Endothelial cell of umbilical vein (primary cell): ENCODE measurements around the gene RLN1.

ENCODE experiments used
- GATA2 ChIP-seq: IDR thresholded peaks from 2 replicates; pipeline ENCODE4 v1.7.0; 2011; ENCODE audit warnings: low read depth, mild to moderate bottlenecking, moderate library complexity, mixed read lengths, low read length; ENCODE audit not compliant: insufficient read length, insufficient read depth
- POLR2A ChIP-seq: IDR thresholded peaks from 2 replicates; pipeline ENCODE4 v1.6.1; 2012; ENCODE audit warnings: low read depth, mild to moderate bottlenecking, control low read depth, low read length
- TF ChIP-seq, protein P1 (sequence below), 2 donors: IDR thresholded peaks; 1 replicate in 1 of 2; 2 replicates in 1 of 2; pipeline ENCODE4 v1.5.1; 2011; ENCODE audit warnings: low read length in 2 of 2, mild to moderate bottlenecking in 2 of 2, moderate library complexity in 2 of 2, control low read depth in 1 of 2, inconsistent platforms in 1 of 2, low read depth in 1 of 2; ENCODE audit not compliant: insufficient read depth in 1 of 2; ENCODE audit errors: extremely low read depth in 1 of 2

DNA sequence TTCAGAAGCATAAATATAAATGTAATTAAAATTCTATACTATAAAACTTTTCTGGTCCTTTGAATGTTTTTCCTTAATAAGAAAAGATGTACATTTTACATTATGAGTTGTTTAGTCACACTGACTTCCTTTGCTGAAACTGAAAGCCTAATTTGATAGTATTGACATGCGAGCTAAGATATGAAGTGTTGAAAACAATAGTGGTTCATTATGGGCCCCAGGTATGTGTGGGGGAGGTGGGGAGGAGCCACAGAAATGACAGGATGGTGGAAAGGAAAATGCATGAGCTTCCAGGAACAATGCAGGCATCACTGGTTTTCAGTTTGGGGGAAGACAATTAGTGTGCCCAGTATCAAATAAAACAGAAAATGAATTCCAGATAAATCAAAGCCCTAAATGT, 35.4 kb upstream of the RLN1 start:
- no peak for TF ChIP-seq GATA2
- no peak for TF ChIP-seq POLR2A
- TF ChIP-seq, protein P1, sequence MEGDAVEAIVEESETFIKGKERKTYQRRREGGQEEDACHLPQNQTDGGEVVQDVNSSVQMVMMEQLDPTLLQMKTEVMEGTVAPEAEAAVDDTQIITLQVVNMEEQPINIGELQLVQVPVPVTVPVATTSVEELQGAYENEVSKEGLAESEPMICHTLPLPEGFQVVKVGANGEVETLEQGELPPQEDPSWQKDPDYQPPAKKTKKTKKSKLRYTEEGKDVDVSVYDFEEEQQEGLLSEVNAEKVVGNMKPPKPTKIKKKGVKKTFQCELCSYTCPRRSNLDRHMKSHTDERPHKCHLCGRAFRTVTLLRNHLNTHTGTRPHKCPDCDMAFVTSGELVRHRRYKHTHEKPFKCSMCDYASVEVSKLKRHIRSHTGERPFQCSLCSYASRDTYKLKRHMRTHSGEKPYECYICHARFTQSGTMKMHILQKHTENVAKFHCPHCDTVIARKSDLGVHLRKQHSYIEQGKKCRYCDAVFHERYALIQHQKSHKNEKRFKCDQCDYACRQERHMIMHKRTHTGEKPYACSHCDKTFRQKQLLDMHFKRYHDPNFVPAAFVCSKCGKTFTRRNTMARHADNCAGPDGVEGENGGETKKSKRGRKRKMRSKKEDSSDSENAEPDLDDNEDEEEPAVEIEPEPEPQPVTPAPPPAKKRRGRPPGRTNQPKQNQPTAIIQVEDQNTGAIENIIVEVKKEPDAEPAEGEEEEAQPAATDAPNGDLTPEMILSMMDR (IDR thresholded peaks at IDR 0.05; ENCODE audit: extremely low read depth in 1 of 2, insufficient read depth in 1 of 2, low read depth in 1 of 2, low read length in 2 of 2): no peak
